Measurements from ENCODE around the gene IMPG2. TPM values are rescaled to one million over a fixed set of nuclear protein-coding genes. Genes with fewer than 3 reads are reported as not detected.
"Not testable (repeated sequence)": the region's sequence is repeated elsewhere in the genome, so short reads cannot be mapped to it uniquely, and the experiment has no call there.

The IMPG2 gene
- total RNA-seq, 1 experiment from 2014 or later, result 0.04 TPM

DNA sequence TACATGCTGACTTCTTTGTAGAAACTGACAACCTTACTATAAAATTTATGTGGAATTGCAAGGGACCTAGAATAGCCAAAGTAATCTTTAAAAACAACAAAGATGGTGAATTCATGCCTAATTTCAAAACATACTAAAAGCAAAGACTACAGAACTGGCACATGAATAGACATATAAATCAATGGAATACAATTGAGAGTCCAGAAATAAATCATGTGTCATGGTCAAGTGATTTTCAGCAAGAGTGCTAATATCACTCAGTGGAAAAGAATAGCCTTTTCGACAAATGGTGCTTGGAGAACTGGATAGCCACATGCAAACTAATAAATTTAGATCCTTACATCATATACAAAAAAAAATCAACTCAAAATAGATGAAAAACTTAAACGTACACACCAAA lies 8.7 kb downstream of the IMPG2 start:
- H3K9me3 Mint-ChIP-seq, result peaks cover 37% of the 10 kb centered on the region
- peaks cover 28% of the 10 kb centered on the region for H3K36me3 Mint-ChIP-seq
- ChIA-PET POLR2A (interaction anchor here (0.5 kb wide), 1 partner anchor 18 kb away, joined by 3 read pairs; no protein-coding TSS in a partner anchor), CTCF (no interaction called here)
- no peaks in the 10 kb centered on the region for H3K4me1 Mint-ChIP-seq
- no peak for ATAC-seq
- H3K27me3 Mint-ChIP-seq (ENCODE audit: low read depth), result peaks cover 9% of the 10 kb centered on the region
- TF ChIP-seq ZNF425 (CRISPR knock-in tag; conservative IDR thresholded peaks at IDR 0.05) (no peak), SP1 (CRISPR knock-in tag; conservative IDR thresholded peaks at IDR 0.05) (no peak), ZBTB43 (CRISPR knock-in tag; IDR thresholded peaks at IDR 0.05) (no peak), MXD4 (CRISPR knock-in tag; IDR thresholded peaks at IDR 0.05; ENCODE audit: borderline replicate concordance) (no peak)
- no peak overlapping the region for H3K27ac Mint-ChIP-seq
- H3K4me3 Mint-ChIP-seq, result no peak overlapping the region
- no peak for DNase-seq (ENCODE audit: low spot score)

- Mint-ChIP-seq H3K4me1 (no peaks in the 10 kb centered on the region), H3K27ac (no peak overlapping the region), H3K4me3 (no peak overlapping the region), H3K9me3 (peaks cover 43% of the 10 kb centered on the region), H3K36me3 (peaks cover 28% of the 10 kb centered on the region), H3K27me3 (ENCODE audit: low read depth) (peaks cover 9% of the 10 kb centered on the region)
- ATAC-seq (no peak), DNase-seq (ENCODE audit: low spot score) (no peak)
- ChIA-PET CTCF (no interaction called here), POLR2A (interaction anchor here (0.5 kb wide), 1 partner anchor 19 kb away, joined by 3 read pairs; no protein-coding TSS in a partner anchor)
- TF ChIP-seq SP1 (CRISPR knock-in tag; conservative IDR thresholded peaks at IDR 0.05), result no peak
- TF ChIP-seq, protein P1, sequence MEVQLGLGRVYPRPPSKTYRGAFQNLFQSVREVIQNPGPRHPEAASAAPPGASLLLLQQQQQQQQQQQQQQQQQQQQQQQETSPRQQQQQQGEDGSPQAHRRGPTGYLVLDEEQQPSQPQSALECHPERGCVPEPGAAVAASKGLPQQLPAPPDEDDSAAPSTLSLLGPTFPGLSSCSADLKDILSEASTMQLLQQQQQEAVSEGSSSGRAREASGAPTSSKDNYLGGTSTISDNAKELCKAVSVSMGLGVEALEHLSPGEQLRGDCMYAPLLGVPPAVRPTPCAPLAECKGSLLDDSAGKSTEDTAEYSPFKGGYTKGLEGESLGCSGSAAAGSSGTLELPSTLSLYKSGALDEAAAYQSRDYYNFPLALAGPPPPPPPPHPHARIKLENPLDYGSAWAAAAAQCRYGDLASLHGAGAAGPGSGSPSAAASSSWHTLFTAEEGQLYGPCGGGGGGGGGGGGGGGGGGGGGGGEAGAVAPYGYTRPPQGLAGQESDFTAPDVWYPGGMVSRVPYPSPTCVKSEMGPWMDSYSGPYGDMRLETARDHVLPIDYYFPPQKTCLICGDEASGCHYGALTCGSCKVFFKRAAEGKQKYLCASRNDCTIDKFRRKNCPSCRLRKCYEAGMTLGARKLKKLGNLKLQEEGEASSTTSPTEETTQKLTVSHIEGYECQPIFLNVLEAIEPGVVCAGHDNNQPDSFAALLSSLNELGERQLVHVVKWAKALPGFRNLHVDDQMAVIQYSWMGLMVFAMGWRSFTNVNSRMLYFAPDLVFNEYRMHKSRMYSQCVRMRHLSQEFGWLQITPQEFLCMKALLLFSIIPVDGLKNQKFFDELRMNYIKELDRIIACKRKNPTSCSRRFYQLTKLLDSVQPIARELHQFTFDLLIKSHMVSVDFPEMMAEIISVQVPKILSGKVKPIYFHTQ (CRISPR knock-in tag; IDR thresholded peaks at IDR 0.05), result no peak
- TF ChIP-seq, protein P2, sequence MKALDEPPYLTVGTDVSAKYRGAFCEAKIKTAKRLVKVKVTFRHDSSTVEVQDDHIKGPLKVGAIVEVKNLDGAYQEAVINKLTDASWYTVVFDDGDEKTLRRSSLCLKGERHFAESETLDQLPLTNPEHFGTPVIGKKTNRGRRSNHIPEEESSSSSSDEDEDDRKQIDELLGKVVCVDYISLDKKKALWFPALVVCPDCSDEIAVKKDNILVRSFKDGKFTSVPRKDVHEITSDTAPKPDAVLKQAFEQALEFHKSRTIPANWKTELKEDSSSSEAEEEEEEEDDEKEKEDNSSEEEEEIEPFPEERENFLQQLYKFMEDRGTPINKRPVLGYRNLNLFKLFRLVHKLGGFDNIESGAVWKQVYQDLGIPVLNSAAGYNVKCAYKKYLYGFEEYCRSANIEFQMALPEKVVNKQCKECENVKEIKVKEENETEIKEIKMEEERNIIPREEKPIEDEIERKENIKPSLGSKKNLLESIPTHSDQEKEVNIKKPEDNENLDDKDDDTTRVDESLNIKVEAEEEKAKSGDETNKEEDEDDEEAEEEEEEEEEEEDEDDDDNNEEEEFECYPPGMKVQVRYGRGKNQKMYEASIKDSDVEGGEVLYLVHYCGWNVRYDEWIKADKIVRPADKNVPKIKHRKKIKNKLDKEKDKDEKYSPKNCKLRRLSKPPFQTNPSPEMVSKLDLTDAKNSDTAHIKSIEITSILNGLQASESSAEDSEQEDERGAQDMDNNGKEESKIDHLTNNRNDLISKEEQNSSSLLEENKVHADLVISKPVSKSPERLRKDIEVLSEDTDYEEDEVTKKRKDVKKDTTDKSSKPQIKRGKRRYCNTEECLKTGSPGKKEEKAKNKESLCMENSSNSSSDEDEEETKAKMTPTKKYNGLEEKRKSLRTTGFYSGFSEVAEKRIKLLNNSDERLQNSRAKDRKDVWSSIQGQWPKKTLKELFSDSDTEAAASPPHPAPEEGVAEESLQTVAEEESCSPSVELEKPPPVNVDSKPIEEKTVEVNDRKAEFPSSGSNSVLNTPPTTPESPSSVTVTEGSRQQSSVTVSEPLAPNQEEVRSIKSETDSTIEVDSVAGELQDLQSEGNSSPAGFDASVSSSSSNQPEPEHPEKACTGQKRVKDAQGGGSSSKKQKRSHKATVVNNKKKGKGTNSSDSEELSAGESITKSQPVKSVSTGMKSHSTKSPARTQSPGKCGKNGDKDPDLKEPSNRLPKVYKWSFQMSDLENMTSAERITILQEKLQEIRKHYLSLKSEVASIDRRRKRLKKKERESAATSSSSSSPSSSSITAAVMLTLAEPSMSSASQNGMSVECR (CRISPR knock-in tag; IDR thresholded peaks at IDR 0.05; ENCODE audit: borderline replicate concordance), result no peak
- no peak for TF ChIP-seq TEAD1 (CRISPR knock-in tag; IDR thresholded peaks at IDR 0.05)
- TF ChIP-seq ZNF532 (CRISPR knock-in tag; IDR thresholded peaks at IDR 0.05; ENCODE audit: borderline replicate concordance), result no peak
- TF ChIP-seq, protein P3, sequence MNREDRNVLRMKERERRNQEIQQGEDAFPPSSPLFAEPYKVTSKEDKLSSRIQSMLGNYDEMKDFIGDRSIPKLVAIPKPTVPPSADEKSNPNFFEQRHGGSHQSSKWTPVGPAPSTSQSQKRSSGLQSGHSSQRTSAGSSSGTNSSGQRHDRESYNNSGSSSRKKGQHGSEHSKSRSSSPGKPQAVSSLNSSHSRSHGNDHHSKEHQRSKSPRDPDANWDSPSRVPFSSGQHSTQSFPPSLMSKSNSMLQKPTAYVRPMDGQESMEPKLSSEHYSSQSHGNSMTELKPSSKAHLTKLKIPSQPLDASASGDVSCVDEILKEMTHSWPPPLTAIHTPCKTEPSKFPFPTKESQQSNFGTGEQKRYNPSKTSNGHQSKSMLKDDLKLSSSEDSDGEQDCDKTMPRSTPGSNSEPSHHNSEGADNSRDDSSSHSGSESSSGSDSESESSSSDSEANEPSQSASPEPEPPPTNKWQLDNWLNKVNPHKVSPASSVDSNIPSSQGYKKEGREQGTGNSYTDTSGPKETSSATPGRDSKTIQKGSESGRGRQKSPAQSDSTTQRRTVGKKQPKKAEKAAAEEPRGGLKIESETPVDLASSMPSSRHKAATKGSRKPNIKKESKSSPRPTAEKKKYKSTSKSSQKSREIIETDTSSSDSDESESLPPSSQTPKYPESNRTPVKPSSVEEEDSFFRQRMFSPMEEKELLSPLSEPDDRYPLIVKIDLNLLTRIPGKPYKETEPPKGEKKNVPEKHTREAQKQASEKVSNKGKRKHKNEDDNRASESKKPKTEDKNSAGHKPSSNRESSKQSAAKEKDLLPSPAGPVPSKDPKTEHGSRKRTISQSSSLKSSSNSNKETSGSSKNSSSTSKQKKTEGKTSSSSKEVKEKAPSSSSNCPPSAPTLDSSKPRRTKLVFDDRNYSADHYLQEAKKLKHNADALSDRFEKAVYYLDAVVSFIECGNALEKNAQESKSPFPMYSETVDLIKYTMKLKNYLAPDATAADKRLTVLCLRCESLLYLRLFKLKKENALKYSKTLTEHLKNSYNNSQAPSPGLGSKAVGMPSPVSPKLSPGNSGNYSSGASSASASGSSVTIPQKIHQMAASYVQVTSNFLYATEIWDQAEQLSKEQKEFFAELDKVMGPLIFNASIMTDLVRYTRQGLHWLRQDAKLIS (CRISPR knock-in tag; IDR thresholded peaks at IDR 0.05; ENCODE audit: borderline replicate concordance), result no peak
- no peak for TF ChIP-seq FOXP1 (CRISPR knock-in tag; IDR thresholded peaks at IDR 0.05; ENCODE audit: borderline replicate concordance)
These were observed 9.4 kb downstream of the IMPG2 start for GRCh38 chr3:101310978-101311375.

- ATAC-seq; H3K4me3 Mint-ChIP-seq; CTCF ChIA-PET; H3K27ac Mint-ChIP-seq; DNase-seq (ENCODE audit: low spot score); POLR2A ChIA-PET; H3K4me1 Mint-ChIP-seq; H3K27me3 Mint-ChIP-seq (ENCODE audit: low read depth): not testable (repeated sequence)
- Mint-ChIP-seq H3K9me3 (peaks cover 46% of the 10 kb centered on the region), H3K36me3 (peaks cover 28% of the 10 kb centered on the region)
These were observed 12.1 kb downstream of the IMPG2 start for GRCh38 chr3:101308147-101308772.
